LHCN-M2 (cell line): ENCODE measurements around the gene MOK. TPM values are rescaled to one million over a fixed set of nuclear protein-coding genes. Genes with fewer than 3 reads are reported as not detected.

Source experiments
- DNase-seq: peaks from one replicate; pipeline ENCODE4 v3.0.0-alpha.2; 2012; ENCODE audit warnings: low read depth
- total RNA-seq: library from RNA; depleted of rRNA; stranded (reverse); fragments of >200 nt; gene quantifications from 2 replicates; pipeline ENCODE4 v1.2.3, GENCODE V29; 2014

The MOK gene
- total RNA-seq, 1 experiment from 2014 or later, result 33.9 TPM

GRCh38 chr14:102285106-102285505 lies 19.9 kb downstream of the MOK start:
- no peak for DNase-seq

DNA sequence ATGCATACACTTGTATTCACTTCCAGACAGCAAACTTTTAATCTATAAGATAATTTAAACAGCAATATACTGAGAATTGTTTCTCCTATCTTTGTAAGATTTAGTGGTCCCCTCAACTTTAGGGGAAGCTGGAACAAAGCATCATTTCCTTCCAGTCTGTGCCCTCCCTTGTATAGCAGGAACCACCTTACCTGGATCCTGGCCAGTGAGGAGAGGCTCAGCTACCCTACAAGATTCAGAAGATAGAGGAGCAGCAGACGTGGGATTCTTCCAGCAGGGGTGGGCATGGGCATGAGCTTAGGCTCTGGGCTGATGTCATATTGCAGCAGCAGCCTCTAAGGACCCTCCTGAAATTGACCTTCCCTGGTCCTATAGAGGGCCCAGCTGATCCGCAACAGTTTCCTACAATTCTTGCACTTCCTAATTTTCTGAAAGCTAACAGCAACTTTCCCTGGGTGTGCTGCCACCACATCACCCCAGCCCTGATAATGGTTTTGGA lies 21.3 kb downstream of the MOK start:
- no peak for DNase-seq

DNA sequence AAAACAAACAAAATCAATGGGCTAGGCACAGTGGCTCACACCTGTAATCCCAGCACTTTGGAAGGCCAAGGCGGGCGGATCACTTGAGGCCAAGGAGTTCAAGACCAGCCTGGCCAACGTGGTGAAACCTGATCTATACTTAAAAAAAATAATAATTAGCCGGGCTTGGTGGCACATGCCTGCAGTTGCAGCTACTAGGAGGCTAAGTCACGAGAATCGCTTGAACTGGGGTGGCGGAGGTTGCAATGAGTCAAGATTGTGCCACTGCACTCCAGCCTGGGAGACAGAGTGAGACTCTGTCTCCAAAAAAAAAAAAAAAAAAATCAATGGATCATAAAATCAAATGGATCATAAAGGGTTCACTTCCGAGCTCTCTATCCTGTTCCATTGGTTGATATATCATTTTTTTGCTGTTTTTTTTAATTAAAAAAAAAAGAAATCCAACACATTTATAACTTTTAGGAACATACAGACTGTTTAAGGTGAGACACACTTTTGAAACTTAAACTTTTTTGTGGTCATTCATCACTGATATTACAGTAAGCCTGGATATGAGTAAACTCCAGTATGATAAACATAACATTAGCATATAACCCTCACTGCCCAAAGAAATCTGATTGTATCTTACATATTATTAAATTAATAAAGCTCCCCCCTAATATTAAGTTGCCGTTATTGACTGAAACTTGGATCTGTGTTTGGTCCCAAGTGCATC lies 22.1 kb downstream of the MOK start:
- no peak for DNase-seq

DNA sequence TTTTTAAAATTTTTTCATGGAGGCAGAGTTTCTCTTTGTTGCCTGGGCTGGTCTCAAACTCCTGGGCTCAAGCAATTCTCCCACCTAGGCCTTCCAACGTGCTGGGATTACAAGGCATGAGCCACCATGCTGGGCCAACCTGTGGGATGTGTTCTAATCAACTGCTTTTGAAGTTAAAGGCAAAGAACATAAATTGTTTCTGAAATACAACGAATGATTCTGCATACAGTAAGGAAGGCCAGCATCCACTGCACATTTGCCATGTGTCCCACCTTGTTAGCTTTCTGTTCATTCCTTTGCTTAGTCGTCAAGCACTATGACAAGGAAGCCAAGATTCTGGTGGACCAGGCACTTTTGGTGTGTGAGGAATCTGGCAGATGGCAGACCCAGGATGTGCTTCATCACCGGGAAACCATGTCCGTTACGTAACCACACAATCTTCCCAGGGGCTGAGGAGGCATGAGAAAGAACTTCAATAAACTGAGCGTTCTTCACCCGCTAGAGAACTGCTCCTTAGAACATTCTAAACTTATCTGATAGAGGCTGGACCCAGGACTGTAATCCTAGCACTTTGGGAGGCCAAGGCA lies 24.5 kb downstream of the MOK start:
- DNase-seq, result peak; percentile 98

DNA sequence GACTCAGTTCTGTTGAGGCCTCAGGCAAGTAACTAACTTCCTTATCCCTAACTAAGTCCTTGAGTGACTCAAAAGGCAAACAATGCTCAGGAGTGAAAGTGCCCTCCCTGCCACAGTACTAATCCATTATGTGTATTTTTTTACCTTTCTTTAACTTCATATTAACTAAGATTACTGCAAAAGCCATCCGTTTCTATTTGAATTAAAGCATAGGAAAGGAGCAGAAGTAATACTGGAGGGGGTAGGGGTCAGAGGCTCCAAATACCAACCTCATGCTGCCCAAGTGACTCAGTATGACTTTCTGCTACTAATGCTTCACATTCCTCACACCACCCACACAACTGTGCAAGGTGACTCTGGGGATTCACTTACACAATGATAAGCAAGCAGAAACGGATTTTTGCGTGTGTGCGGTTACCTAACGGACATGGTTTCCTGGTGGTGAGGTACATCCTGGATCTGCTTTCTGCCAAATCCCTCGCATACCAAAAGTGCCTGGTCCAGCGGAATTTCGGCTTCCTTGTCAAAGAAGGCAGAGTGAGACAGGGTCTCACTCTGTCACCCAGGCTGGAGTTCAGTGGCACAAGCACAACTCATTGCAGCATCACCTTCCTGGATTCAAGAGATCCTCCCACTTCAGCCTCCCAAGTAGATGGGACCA lies 25.1 kb downstream of the MOK start:
- DNase-seq, result peak; percentile 100

DNA sequence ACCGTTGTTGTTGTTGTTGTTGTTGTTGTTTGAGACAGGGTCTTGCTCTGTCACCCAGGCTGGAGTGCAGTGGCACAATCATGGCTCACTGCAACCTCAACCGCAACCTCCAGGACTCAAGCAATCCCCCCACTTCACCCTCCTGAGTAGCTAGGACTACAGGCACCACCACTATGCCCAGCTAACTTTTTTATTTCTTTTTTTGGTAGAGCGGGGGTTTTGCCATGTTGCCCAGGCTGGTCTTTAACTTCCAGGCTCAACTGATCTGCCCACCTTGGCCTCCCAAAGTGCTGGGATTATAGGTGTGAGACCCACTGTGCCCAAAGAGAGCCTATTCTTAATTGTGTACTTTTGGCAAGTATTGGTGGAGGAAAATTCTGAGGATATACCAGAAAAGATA lies 25.7 kb downstream of the MOK start:
- no peak for DNase-seq

GRCh38 chr14:102278631-102278935 lies 26.4 kb downstream of the MOK start:
- no peak for DNase-seq

GRCh38 chr14:102277874-102278630 lies 26.9 kb downstream of the MOK start:
- peak; percentile 29 for DNase-seq

DNA sequence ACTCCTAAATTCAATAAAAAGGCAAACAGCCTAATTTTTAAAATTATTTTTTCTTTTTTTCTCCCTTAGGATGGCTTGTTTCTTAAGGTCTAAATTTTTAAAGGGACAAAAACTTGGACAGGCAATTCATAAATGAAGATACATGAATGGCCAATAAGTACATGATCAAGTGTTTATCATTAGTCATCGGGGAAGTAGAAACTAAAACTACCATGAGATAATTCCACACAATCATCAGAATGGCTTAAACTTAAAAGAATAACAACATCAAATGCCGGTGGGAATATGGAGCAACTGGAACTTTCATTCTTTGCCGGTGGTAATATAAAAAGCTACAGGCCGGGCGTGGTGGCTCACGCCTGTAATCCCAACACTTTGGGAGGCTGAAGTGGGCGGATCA lies 29.1 kb downstream of the MOK start:
- DNase-seq, result peak; percentile 44

DNA sequence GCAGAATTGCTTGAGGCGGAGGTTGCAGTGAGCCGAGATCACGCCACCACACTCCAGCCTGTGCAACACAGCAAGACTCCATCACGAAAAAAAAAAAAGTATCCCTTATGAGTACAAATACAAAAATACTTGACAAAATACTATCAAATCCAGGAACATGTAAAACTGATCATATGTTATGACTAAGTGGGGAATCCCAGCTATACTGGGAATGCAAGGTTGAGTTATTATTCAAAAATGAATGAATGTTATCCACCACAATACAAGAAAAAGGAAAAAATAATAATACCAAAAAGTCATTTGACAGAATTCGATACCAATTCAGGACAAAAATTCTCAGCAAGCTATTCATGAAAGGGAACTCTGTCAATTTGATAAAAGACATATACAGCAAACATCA lies 32.6 kb downstream of the MOK start:
- peak; percentile 32 for DNase-seq

DNA sequence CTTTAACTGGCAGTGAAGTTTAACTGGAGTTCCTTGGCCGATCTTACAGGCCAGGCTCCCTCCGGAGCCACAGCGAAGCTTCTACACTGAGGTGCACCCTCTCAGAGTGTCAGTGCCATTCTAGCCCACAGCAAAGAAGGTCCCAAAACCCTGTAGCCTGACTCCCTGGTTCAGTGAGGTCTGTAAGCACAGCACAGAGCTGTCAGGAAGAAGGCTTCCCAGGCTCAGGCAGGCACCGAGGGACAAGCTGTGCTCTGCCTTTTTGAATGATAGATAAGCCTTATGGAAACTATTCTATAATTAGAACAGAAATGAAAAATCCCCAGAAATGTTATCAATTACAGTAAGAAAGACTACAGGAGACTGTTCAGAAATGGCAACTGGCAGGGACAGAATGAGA lies 40.2 kb downstream of the MOK start:
- DNase-seq, result no peak

DNA sequence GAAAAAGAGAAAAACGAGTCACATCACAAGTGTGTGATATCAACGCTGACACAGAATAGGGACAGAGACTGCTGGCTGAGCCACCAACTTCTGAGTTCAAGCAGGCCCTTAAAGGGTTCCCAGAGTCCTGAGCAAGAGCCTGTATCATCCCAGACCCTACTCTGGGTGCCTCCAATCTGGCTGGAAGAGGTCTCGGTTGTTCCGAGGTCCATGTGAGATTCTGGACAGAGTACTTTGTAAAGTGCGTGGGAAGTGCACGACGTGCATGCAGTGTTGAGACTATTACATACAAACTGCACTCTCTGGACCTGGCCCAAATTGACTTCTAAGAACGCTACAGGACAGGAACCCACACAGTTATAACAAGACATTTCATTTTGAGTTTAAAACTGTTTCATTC lies 40.6 kb downstream of the MOK start:
- DNase-seq, result no peak

DNA sequence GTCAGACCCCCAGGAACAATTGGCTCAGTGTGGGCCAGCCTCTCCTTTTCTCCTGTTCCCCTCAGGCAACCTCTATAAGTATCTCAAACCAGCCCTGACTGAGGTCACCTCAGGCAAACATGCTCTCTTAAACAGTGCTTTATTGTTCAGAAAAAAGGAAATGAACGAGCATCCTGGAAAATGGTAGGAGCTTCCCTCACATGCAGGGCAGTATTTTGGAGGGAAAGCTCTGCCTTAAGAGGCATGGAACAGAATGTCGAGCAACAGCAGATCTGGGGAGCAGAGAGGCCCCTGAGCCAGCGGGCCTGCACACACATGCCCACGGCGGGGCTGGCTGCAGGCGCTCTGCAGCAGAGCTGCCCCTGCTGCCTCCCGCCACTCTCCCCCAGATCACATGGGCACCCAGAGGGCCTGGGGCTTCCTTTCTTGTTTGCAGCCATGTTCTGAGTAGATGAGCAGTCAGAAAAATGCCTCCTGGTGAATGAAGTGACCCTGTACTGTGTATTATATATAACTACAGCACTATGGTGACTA lies 42.0 kb downstream of the MOK start:
- peak; percentile 60 for DNase-seq

DNA sequence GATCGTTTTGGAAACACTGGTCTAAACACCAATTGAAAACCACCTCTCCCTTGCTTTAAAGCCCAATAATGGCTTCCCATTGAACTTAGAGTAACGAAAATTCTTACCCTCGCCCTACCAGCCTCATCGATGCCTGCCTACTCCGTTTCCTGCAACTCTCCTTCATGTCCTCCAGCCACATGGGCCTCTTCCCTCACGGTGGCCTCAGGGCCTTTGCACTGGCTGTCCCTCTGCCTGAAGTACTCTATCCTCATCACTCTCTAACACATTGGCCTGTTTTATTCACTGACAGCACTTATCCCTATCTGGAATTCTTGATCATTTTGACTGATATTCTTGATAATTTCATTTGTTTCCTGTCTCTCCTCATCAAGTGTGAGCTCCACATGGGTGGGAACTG lies 46.8 kb downstream of the MOK start:
- DNase-seq, result no peak

GRCh38 chr14:102256716-102257115 lies 48.2 kb downstream of the MOK start:
- DNase-seq, result no peak

GRCh38 chr14:102255401-102256190 lies 49.4 kb downstream of the MOK start:
- peak; percentile 66 for DNase-seq

- DNase-seq, result no peak
These were observed 51.8 kb downstream of the MOK start for GRCh38 chr14:102252834-102253801.

DNA sequence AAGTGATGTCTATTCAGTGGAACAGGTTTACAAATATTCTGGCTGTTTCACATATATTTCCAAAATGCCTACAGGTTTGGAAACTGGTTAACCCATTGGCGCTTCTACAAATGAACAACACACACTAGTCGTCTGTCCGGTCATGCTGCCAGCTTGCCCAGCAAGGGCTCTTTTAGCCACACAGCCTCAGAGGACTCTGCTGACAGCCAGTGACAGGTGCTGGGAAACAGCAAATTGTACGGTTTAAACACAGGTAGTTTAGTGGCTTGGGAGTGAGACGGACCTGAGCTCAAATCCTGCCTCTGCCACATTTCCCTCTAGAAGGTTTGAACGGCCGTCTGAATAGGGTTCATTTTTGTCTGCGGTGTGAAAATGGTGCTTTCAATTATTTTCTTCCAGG lies 53.8 kb downstream of the MOK start:
- DNase-seq, result no peak

DNA sequence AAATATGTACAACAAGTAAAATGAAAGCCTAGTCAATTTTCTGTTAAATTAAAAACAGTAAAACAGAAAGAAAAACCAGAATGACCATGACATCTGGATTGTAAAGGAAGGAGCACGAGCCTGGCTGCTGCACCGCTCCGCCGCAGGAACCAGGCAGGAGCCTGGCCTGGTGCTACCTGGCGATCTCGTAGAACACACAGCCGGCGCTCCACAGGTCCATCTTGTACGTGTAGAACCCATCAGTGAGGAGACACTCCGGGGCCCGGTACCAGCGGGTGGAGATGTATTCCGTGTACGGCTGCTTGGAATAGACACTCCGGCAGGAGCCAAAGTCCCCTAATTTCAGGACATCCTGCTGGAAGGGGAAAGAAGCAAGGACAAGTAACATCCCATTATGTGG lies 54.3 kb downstream of the MOK start:
- DNase-seq, result no peak

GRCh38 chr14:102249981-102250380 lies 55.0 kb downstream of the MOK start:
- no peak for DNase-seq
